Neural progenitor cell (in vitro differentiated cells): ENCODE results near the gene F11R.

ENCODE experiments used
- CTCF ChIP-seq: fragments of 200-600 bp; sonication (generic); IDR thresholded peaks from 2 replicates; pipeline ENCODE4 v1.5.1; 2017; ENCODE audit warnings: antibody characterized with exemption, mild to moderate bottlenecking
- EZH2 ChIP-seq: fragments of 200-600 bp; sonication (generic); IDR thresholded peaks from 2 replicates; pipeline ENCODE4 v1.6.1; 2017; ENCODE audit warnings: antibody characterized with exemption, mild to moderate bottlenecking, moderate library complexity
- EZH2phosphoT487 ChIP-seq: fragments of 200-600 bp; sonication (generic); IDR thresholded peaks from 2 replicates; pipeline ENCODE4 v1.6.1; 2017; ENCODE audit warnings: antibody characterized with exemption

GRCh38 chr1:161033751-161034150 is 12.8 kb upstream of the F11R start:
- TF ChIP-seq CTCF (no peak), EZH2phosphoT487 (no peak), EZH2 (no peak)
